B cell (primary cell): ENCODE measurements around the gene ZMYM2. TPM values are rescaled to one million over a fixed set of nuclear protein-coding genes. Genes with fewer than 3 reads are reported as not detected.

Experiments
- ATAC-seq: fragments of 200-7000 bp; cut with Tn5 transposase; one replicate; pipeline ENCODE4 v1.10.0; 2021; ENCODE audit warnings: low read depth, mild to moderate bottlenecking, moderate number of reproducible peaks, moderate library complexity
- CTCF ChIA-PET: fragments of 350-600 bp; sonication (Branson Sonifier 250); formaldehyde crosslinking; loops from one replicate; lab custom pipeline; 2021; ENCODE audit warnings: antibody characterized with exemption, inconsistent platforms; lab: Charles Lee
- POLR2A ChIA-PET: fragments of 350-600 bp; sonication (Branson Sonifier 250); formaldehyde crosslinking; loops from one replicate; lab custom pipeline; 2021; ENCODE audit warnings: antibody characterized with exemption; lab: Charles Lee
- DNase-seq: peaks from one replicate; pipeline ENCODE4 v3.0.0; 2013
- H2AFZ ChIP-seq: 2 replicates; pipeline ENCODE4 v1.6.1; 2012; ENCODE audit warnings: mild to moderate bottlenecking, low read depth, low read length; ENCODE audit not compliant: insufficient read depth, poor library complexity, severe bottlenecking
- H3K27ac ChIP-seq, 2 donors: 1 replicate in 1 of 2; 2 replicates in 1 of 2; pipeline ENCODE4 v1.5.1; 2012 to 2013; ENCODE audit warnings: low read length in 2 of 2, mild to moderate bottlenecking in 2 of 2, moderate library complexity in 1 of 2
- H3K27me3 ChIP-seq, 4 experiments: fragments of 200-600 bp in 1 of 4; sonication (generic) in 1 of 4; replicated peaks in 1 of 4; 1 replicate in 2 of 4; 2 replicates in 2 of 4; pipeline versions ENCODE4 v1.6.1 to v1.7.0; 2013 to 2016; ENCODE audit warnings: low read length in 3 of 4, mild to moderate bottlenecking in 2 of 4, mixed read lengths in 1 of 4, moderate library complexity in 1 of 4; ENCODE audit not compliant: insufficient read depth in 4 of 4, control insufficient read depth in 3 of 4; ENCODE audit errors: control extremely low read depth in 1 of 4
- H3K36me3 ChIP-seq, 2 experiments: replicated peaks in 1 of 2; 1 replicate in 1 of 2; 2 replicates in 1 of 2; pipeline versions ENCODE4 v1.6.1 to v1.7.1; 2013; ENCODE audit warnings: low read length in 1 of 2; ENCODE audit not compliant: insufficient read depth in 2 of 2, control insufficient read depth in 1 of 2; ENCODE audit errors: control extremely low read depth in 1 of 2, extremely low read depth in 1 of 2
- H3K4me1 ChIP-seq, 2 donors: fragments of 200-600 bp in 1 of 2; sonication (generic) in 1 of 2; 1 replicate in 1 of 2; 2 replicates in 1 of 2; pipeline versions ENCODE4 v1.5.1 to v1.6.1; 2013 to 2017; ENCODE audit warnings: low read length in 2 of 2; ENCODE audit not compliant: control insufficient read depth in 2 of 2, insufficient read depth in 2 of 2
- H3K4me2 ChIP-seq: replicated peaks from 2 replicates; pipeline ENCODE3; 2012; ENCODE audit warnings: mild to moderate bottlenecking, low read depth, low read length; ENCODE audit not compliant: poor library complexity, severe bottlenecking
- H3K4me3 ChIP-seq, 5 experiments: fragments of 200-600 bp in 1 of 5; sonication (generic) in 1 of 5; 1 replicate in 3 of 5; 2 replicates in 2 of 5; pipeline versions ENCODE4 v1.5.1 to v1.7.0; 2011 to 2016; ENCODE audit warnings: low read length in 4 of 5, mild to moderate bottlenecking in 4 of 5, low read depth in 2 of 5, control low read depth in 1 of 5, moderate library complexity in 1 of 5; ENCODE audit not compliant: insufficient read depth in 1 of 5; ENCODE audit errors: control extremely low read depth in 1 of 5, extremely low read depth in 1 of 5
- H3K79me2 ChIP-seq: fragments of 200-600 bp; sonication (generic); one replicate; pipeline ENCODE4 v1.6.0; 2016; ENCODE audit warnings: low read length; ENCODE audit not compliant: control insufficient read depth, insufficient read depth
- H3K9ac ChIP-seq: fragments of 200-600 bp; sonication (generic); 2 replicates; pipeline ENCODE4 v1.6.1; 2017; ENCODE audit warnings: mild to moderate bottlenecking, low read length, moderate library complexity
- H3K9me3 ChIP-seq, 3 donors: one replicate each; pipeline versions ENCODE4 v1.6.1 to v1.7.1; 2013; ENCODE audit warnings: low read length in 2 of 3; ENCODE audit not compliant: control insufficient read depth in 2 of 3, insufficient read depth in 1 of 3; ENCODE audit errors: control extremely low read depth in 1 of 3
- H4K20me1 ChIP-seq: 2 replicates; pipeline ENCODE4 v1.6.0; 2012; ENCODE audit warnings: mild to moderate bottlenecking, low read length; ENCODE audit not compliant: insufficient read depth, control insufficient read depth, poor library complexity, severe bottlenecking
- H3K27ac Mint-ChIP-seq: one replicate; pipeline ENCODE4 v1.8.0; 2021; ENCODE audit warnings: mixed read lengths
- H3K27me3 Mint-ChIP-seq: one replicate; pipeline ENCODE4 v1.8.0; 2021; ENCODE audit warnings: mixed read lengths
- H3K4me1 Mint-ChIP-seq: one replicate; pipeline ENCODE4 v1.8.0; 2021; ENCODE audit warnings: mixed read lengths
- H3K4me3 Mint-ChIP-seq: one replicate; pipeline ENCODE4 v1.8.0; 2021; ENCODE audit warnings: mixed read lengths
- H3K9me3 Mint-ChIP-seq: one replicate; pipeline ENCODE4 v1.8.0; 2022; ENCODE audit warnings: mixed read lengths; ENCODE audit not compliant: insufficient read depth
- CTCF ChIP-seq: fragments of 200-600 bp; IDR thresholded peaks from one replicate; pipeline ENCODE4 v1.8.0; 2022; ENCODE audit warnings: antibody characterized with exemption, mild to moderate bottlenecking
- EZH2 ChIP-seq: IDR thresholded peaks from 2 replicates; pipeline ENCODE4 v1.6.1; 2012; ENCODE audit warnings: borderline replicate concordance, low read depth, mild to moderate bottlenecking, moderate library complexity, low read length; ENCODE audit not compliant: insufficient read depth, poor library complexity, severe bottlenecking
- WGBS: methylation state at CpG from one replicate; pipeline ENCODE4 v1.1.5; 2013; ENCODE audit warnings: missing lambda C conversion rate; ENCODE audit not compliant: insufficient coverage; 5-methylcytosine and 5-hydroxymethylcytosine counted together
- intact Hi-C: fragments of 100-400 bp; cut with micrococcal nuclease; formaldehyde crosslinking; loops from one replicate; pipeline ENCODE4 v1.10.0; 2022
- polyA minus RNA-seq: library from RNA; depleted of rRNA, polyadenylated mRNA; stranded (reverse); fragments of >200 nt; gene quantifications from 2 replicates; pipeline ENCODE4 v1.2.3, GENCODE V29; 2012
- polyA plus RNA-seq: library from polyadenylated mRNA; depleted of rRNA; stranded (reverse); fragments of >200 nt; gene quantifications from 2 replicates; pipeline ENCODE4 v1.2.3, GENCODE V29; 2012
- total RNA-seq, 2 donors: library from RNA; stranded (reverse); fragments of 120-200 nt in 1 of 2; gene quantifications; 1 replicate in 1 of 2; 2 replicates in 1 of 2; pipeline versions ENCODE4 v1.2.3 to v1.2.4, GENCODE V29; 2013 to 2022

Gene ZMYM2
- total RNA-seq (131 and 141 TPM in 2 replicates), polyA plus RNA-seq (21.7 and 32.1 TPM in 2 replicates), polyA minus RNA-seq (18.5 and 37.2 TPM in 2 replicates)
- 72.9 TPM for total RNA-seq (2013)

DNA sequence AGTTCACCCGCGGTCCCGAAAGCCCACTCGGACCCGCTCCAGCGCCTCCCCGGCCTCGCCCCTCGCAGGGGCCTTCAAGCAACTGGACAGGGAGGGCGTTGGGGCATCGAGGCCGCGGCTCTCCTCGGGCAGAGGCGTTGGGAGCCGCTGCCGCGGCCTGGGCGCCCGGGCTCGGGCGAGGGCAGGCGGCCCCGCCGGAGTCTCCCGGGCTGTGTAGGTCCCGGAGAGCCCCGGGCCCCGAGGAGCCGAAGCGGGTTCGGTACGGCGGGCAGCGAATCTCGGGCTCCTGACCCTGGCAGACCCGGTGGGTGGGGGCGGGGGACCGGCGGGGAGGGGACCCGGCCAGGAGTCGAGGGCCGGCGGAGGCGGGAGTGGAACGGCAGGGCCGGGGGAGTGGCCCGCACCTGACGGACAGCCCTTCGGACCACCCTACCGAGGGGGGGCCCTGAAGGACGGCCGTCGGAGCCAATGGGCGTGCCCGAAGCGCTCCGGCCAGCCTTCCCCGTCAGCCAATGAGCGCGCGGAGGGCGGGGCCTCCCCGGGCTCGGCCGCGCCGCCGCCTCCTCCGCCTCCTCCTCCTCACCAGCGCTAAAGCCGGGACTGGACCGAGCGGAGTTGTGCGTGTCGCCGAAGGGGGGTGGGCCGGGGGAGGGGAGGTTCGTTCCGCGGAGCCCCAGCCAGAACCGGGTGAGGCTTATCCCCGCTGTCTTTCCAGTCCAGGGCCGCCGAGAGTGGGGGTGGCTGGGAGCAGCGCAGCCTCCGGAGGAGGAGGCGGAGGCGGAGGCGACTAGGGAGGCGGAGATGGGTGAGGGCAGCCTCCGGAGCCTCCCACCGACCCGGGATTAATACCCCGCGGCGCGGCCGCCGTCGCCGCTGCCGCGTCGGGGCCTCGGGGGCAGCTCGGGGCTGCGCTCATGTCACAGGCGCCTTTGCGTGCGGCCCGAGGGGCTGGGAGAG is at the start of gene ZMYM2:
ZMYM2 (plus strand) TSS at position 573 of the 957 bp plus-strand sequence. CDS start 34,346 bp downstream, outside the sequence.
- peaks cover 14% of the 10 kb centered on the region for H4K20me1 ChIP-seq
- H3K4me3 ChIP-seq: peak within 1 kb of the TSS; percentile 78 to 90 (median 85)
- no peaks in the 10 kb centered on the region for H3K9me3 Mint-ChIP-seq
- CTCF ChIA-PET: interaction anchor here (1.0 kb wide), 1 partner anchor 95 kb away, joined by 6 read pairs; the partner anchor contains the start of gene ZMYM5
- peak; percentile 97 for DNase-seq
- POLR2A ChIA-PET: interaction anchor here (2.3 kb wide), 1 partner anchor 95 kb away, joined by 30 read pairs; the partner anchor contains the start of gene ZMYM5
- peaks cover 24% of the 10 kb centered on the region for H3K79me2 ChIP-seq
- no peaks in the 10 kb centered on the region for H3K27me3 ChIP-seq
- TF ChIP-seq CTCF (no peak), EZH2 (no peak)
- peak within 1 kb of the TSS; percentile 99 for H3K4me3 Mint-ChIP-seq
- H3K27ac ChIP-seq: peak within 1 kb of the TSS; percentile 96 to 97
- H2AFZ ChIP-seq: peak within 1 kb of the TSS; percentile 91
- ATAC-seq: peak; percentile 80
- intact Hi-C loops: loop anchor here (1.0 to 10.0 kb wide), 4 partner anchors 176 to 606 kb away; partner anchors contain the start of genes IFT88, MPHOSPH8 and PSPC1
- peaks cover 8 to 15% of the 10 kb centered on the region in 2 donors for H3K4me1 ChIP-seq
- peaks cover 5 to 7% of the 10 kb centered on the region in 2 experiments for H3K36me3 ChIP-seq
- H3K27ac Mint-ChIP-seq: peak within 1 kb of the TSS; percentile 99
- H3K4me2 ChIP-seq: peak within 1 kb of the TSS; percentile 86
- peaks cover 31% of the 10 kb centered on the region for H3K4me1 Mint-ChIP-seq
- no peaks in the 10 kb centered on the region for H3K9me3 ChIP-seq
- H3K9ac ChIP-seq: peak within 1 kb of the TSS; percentile 82
- H3K27me3 Mint-ChIP-seq: no peaks in the 10 kb centered on the region
- under 1% methylated on average over 108 of the region's 112 CpGs for WGBS
